ENCODE results near the gene BAG5.

BAG5 gene

GRCh38 chr14:103522649-103523574, 39.5 kb downstream of the BAG5 start, which contains the start of gene CKB:
CKB (minus strand) TSS chr14:103522830; CDS start chr14:103522493, 337 bp downstream.
- H3K9me3 ChIP-seq (replicated peaks in 1 of 11), result 0 out of 22 replicates have a peak, but pooled peaks cover 0 to 9% (median 0%) of the 10 kb centered on the region in 11 experiments
- peaks cover 52 to 74% (median 63%) of the 10 kb centered on the region in 10 experiments for H3K4me1 ChIP-seq
- peaks cover 0 to 78% (median 22%) of the 10 kb centered on the region in 11 experiments; a peak in 17 of 22 replicates for H4K20me1 ChIP-seq
- no peak for TF ChIP-seq Cebpa-rat (IDR thresholded peaks at IDR 0.05)
- H3K27me3 ChIP-seq, result peaks cover 29 to 57% (median 45%) of the 10 kb centered on the region in 11 experiments
- no peaks in the 10 kb centered on the region for H3K36me3 ChIP-seq
- peak within 1 kb of the TSS; percentile 51 to 69 (median 60) for H3K4me3 ChIP-seq
- H3K4me2 ChIP-seq, result peak within 1 kb of the TSS; percentile 79 to 90 (median 86)
- peak within 1 kb of the TSS in 6 of 11 experiments; percentile 17 to 67 (median 46); a peak in 5 of 22 replicates for H3K27ac ChIP-seq
- peak within 1 kb of the TSS; percentile 45 to 76 (median 67); a peak in 19 of 22 replicates for H3K9ac ChIP-seq

- H3K36me3 ChIP-seq, result no peaks in the 10 kb centered on the region
- 0 out of 22 replicates have a peak, but pooled peaks cover 0 to 9% (median 0%) of the 10 kb centered on the region in 11 experiments for H3K9me3 ChIP-seq (replicated peaks in 1 of 11)
- peaks cover 0 to 83% (median 25%) of the 10 kb centered on the region in 11 experiments; a peak in 18 of 22 replicates for H4K20me1 ChIP-seq
- no peak for TF ChIP-seq Cebpa-rat (IDR thresholded peaks at IDR 0.05)
- peak overlapping the region; percentile 79 to 90 (median 86) for H3K4me2 ChIP-seq
- peaks cover 29 to 57% (median 45%) of the 10 kb centered on the region in 11 experiments for H3K27me3 ChIP-seq
- H3K27ac ChIP-seq, result no peak overlapping the region; a peak in 1 of 22 replicates
- H3K4me1 ChIP-seq, result peaks cover 45 to 67% (median 55%) of the 10 kb centered on the region in 10 experiments
- peak overlapping the region; percentile 51 to 69 (median 60); a peak in 19 of 20 replicates for H3K4me3 ChIP-seq
- peak overlapping the region in 7 of 11 experiments; percentile 9 to 76 (median 67); a peak in 7 of 22 replicates for H3K9ac ChIP-seq
Observed at GRCh38 chr14:103521951-103522563, 40.4 kb downstream of the BAG5 start.

- TF ChIP-seq Cebpa-rat (IDR thresholded peaks at IDR 0.05), result no peak
- H3K4me1 ChIP-seq, result peaks cover 43 to 64% (median 50%) of the 10 kb centered on the region in 10 experiments
Observed at GRCh38 chr14:103521438-103521950, 41.0 kb downstream of the BAG5 start.

GRCh38 chr14:103520657-103521437, 41.6 kb downstream of the BAG5 start:
- peak overlapping the region; percentile 45 to 76 (median 67); a peak in 20 of 22 replicates for H3K9ac ChIP-seq
- H3K4me2 ChIP-seq, result peak overlapping the region; percentile 79 to 90 (median 86)
- H3K4me1 ChIP-seq, result peaks cover 36 to 64% (median 43%) of the 10 kb centered on the region in 10 experiments
- peaks cover 29 to 50% (median 45%) of the 10 kb centered on the region in 11 experiments for H3K27me3 ChIP-seq
- H3K9me3 ChIP-seq (replicated peaks in 1 of 11), result 0 out of 22 replicates have a peak, but pooled peaks cover 0 to 9% (median 0%) of the 10 kb centered on the region in 11 experiments
- H3K36me3 ChIP-seq, result no peaks in the 10 kb centered on the region
- H3K4me3 ChIP-seq, result peak overlapping the region; percentile 51 to 69 (median 60)
- H3K27ac ChIP-seq, result peak overlapping the region in 8 of 11 experiments; percentile 14 to 67 (median 46); a peak in 9 of 22 replicates
- TF ChIP-seq Cebpa-rat (IDR thresholded peaks at IDR 0.05), result no peak
- H4K20me1 ChIP-seq, result peaks cover 0 to 83% (median 26%) of the 10 kb centered on the region in 11 experiments; a peak in 17 of 22 replicates

More at GRCh38 chr14:103521438-103521950, 41.0 kb downstream of the BAG5 start:
- Histone ChIP-seq H3K9ac (peak overlapping the region; percentile 45 to 76 (median 67); a peak in 19 of 22 replicates), H3K27me3 (peaks cover 29 to 57% (median 45%) of the 10 kb centered on the region in 11 experiments), H3K36me3 (no peaks in the 10 kb centered on the region), H3K27ac (peak overlapping the region in 7 of 11 experiments; percentile 17 to 67 (median 44); a peak in 7 of 22 replicates), H3K9me3 (replicated peaks in 1 of 11) (0 out of 22 replicates have a peak, but pooled peaks cover 0 to 9% (median 0%) of the 10 kb centered on the region in 11 experiments), H4K20me1 (peaks cover 0 to 83% (median 26%) of the 10 kb centered on the region in 11 experiments; a peak in 18 of 22 replicates), H3K4me3 (peak overlapping the region; percentile 51 to 69 (median 60)), H3K4me2 (peak overlapping the region; percentile 79 to 90 (median 86))

- Histone ChIP-seq H3K36me3 (no peaks in the 10 kb centered on the region), H3K4me1 (peaks cover 32 to 70% (median 46%) of the 10 kb centered on the region in 10 experiments), H3K4me3 (peak overlapping the region in 9 of 10 experiments; percentile 51 to 69 (median 60); a peak in 13 of 20 replicates), H3K27ac (peak overlapping the region in 1 of 11 experiments; percentile 43; a peak in 1 of 22 replicates), H3K9me3 (replicated peaks in 1 of 11) (0 out of 22 replicates have a peak, but pooled peaks cover 0 to 9% (median 0%) of the 10 kb centered on the region in 11 experiments), H4K20me1 (peaks cover 0 to 86% (median 26%) of the 10 kb centered on the region in 11 experiments; a peak in 18 of 22 replicates), H3K27me3 (peaks cover 29 to 49% (median 45%) of the 10 kb centered on the region in 11 experiments), H3K9ac (peak overlapping the region in 8 of 11 experiments; percentile 45 to 69 (median 66); a peak in 14 of 22 replicates), H3K4me2 (peak overlapping the region; percentile 79 to 90 (median 86))
- no peak for TF ChIP-seq Cebpa-rat (IDR thresholded peaks at IDR 0.05)
Observed at GRCh38 chr14:103520269-103520656, 42.2 kb downstream of the BAG5 start.

GRCh38 chr14:103519837-103520212, 42.6 kb downstream of the BAG5 start:
- H3K4me1 ChIP-seq, result peaks cover 32 to 75% (median 50%) of the 10 kb centered on the region in 10 experiments

More at GRCh38 chr14:103519837-103520212, 42.6 kb downstream of the BAG5 start:
- peak overlapping the region; percentile 79 to 90 (median 86) for H3K4me2 ChIP-seq
- H3K4me3 ChIP-seq, result no peak overlapping the region
- H3K9ac ChIP-seq, result peak overlapping the region in 3 of 11 experiments; percentile 35 to 69 (median 68); a peak in 3 of 22 replicates
- H4K20me1 ChIP-seq, result peaks cover 0 to 87% (median 30%) of the 10 kb centered on the region in 11 experiments; a peak in 18 of 22 replicates
- no peak overlapping the region for H3K27ac ChIP-seq
- H3K36me3 ChIP-seq, result no peaks in the 10 kb centered on the region; a peak in 1 of 22 replicates
- 0 out of 22 replicates have a peak, but pooled peaks cover 0 to 9% (median 0%) of the 10 kb centered on the region in 11 experiments for H3K9me3 ChIP-seq (replicated peaks in 1 of 11)
- H3K27me3 ChIP-seq, result peaks cover 29 to 46% (median 44%) of the 10 kb centered on the region in 11 experiments
- TF ChIP-seq Cebpa-rat (IDR thresholded peaks at IDR 0.05), result no peak
